Activated CD4-positive, alpha-beta memory T cell treated with anti-CD3 and anti-CD28 coated beads, Interleukin-2, amount 10 ng/mL, durations not matched to agents 7 days and 5 days (primary cell): Measurements from ENCODE around the gene KCNJ14. TPM values are rescaled to one million over a fixed set of nuclear protein-coding genes. Genes with fewer than 3 reads are reported as not detected.

Source experiments
- CTCF ChIA-PET: fragments of 350-600 bp; sonication (Branson Sonifier 250); formaldehyde crosslinking; loops from one replicate; lab custom pipeline; 2021; ENCODE audit warnings: antibody characterized with exemption, inconsistent platforms; lab: Charles Lee
- POLR2A ChIA-PET: fragments of 350-600 bp; sonication (Branson Sonifier 250); formaldehyde crosslinking; loops from one replicate; lab custom pipeline; 2021; ENCODE audit warnings: antibody characterized with exemption; lab: Charles Lee
- DNase-seq: peaks from one replicate; pipeline ENCODE4 v3.0.0-alpha.2; 2020
- H3K27ac Mint-ChIP-seq: one replicate; pipeline ENCODE4 v1.8.0; 2021; ENCODE audit warnings: mild to moderate bottlenecking, mixed read lengths
- H3K27me3 Mint-ChIP-seq: one replicate; pipeline ENCODE4 v1.8.0; 2021; ENCODE audit warnings: mixed read lengths
- H3K36me3 Mint-ChIP-seq: one replicate; pipeline ENCODE4 v1.8.0; 2021; ENCODE audit warnings: low read depth, mixed read lengths
- H3K4me1 Mint-ChIP-seq: one replicate; pipeline ENCODE4 v1.8.0; 2021; ENCODE audit warnings: mixed read lengths
- H3K4me3 Mint-ChIP-seq: one replicate; pipeline ENCODE4 v1.8.0; 2021; ENCODE audit warnings: mild to moderate bottlenecking, mixed read lengths
- H3K9me3 Mint-ChIP-seq: one replicate; pipeline ENCODE4 v1.8.0; 2021; ENCODE audit warnings: mixed read lengths
- total RNA-seq, 2 experiments: library from RNA; stranded (reverse); gene quantifications; one replicate each; pipeline ENCODE4 v1.2.3, GENCODE V29; 2021

KCNJ14 gene
- total RNA-seq, 2 experiments from 2014 or later = 0.73 to 0.86 TPM

DNA sequence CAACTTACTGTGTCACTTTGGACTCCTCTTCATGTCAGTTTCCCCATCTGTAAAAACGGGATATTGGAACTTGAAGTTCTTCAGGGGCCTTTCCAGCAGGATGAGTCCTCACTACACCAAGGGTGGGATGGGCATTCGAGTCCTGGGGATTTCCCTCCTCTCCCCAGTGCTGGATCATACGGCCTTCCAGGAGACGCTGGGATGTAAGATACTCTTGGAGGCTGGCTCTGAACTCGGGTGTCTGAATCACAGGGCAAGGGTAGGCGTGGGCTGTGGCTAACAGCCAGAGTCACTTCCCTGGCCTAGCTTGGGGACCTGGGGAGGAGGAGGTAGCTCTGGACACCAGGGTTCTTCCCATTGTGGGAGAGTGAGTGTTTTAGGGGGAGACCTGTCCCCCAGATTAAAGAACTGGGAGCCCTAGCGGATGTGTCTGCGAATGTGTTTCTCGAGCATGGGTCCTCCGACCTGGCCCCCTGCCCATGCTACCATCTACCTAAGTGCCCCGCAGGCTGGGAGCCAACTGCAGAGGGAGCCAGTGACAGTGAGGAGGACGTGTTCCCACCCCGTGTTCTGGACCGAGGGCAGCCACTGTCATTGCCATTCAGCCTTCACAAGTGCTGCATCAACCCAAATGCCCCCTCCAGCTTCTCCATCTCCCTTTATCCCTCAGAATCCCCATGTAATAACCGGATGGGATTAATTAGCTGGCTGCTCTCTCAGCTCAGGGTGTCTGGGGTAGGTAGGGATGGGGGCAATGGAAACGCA, 11.4 kb downstream of the KCNJ14 start:
- POLR2A ChIA-PET = interaction anchor here (1.7 kb wide), 1 partner anchor 76 kb away, joined by 6 read pairs; the partner anchor contains the start of gene KDELR1
- Mint-ChIP-seq H3K4me3 (no peak overlapping the region), H3K27me3 (no peaks in the 10 kb centered on the region), H3K36me3 (peaks cover 7% of the 10 kb centered on the region), H3K4me1 (peaks cover 31% of the 10 kb centered on the region), H3K9me3 (no peaks in the 10 kb centered on the region), H3K27ac (no peak overlapping the region)
- CTCF ChIA-PET = no interaction called here
- DNase-seq = no peak

DNA sequence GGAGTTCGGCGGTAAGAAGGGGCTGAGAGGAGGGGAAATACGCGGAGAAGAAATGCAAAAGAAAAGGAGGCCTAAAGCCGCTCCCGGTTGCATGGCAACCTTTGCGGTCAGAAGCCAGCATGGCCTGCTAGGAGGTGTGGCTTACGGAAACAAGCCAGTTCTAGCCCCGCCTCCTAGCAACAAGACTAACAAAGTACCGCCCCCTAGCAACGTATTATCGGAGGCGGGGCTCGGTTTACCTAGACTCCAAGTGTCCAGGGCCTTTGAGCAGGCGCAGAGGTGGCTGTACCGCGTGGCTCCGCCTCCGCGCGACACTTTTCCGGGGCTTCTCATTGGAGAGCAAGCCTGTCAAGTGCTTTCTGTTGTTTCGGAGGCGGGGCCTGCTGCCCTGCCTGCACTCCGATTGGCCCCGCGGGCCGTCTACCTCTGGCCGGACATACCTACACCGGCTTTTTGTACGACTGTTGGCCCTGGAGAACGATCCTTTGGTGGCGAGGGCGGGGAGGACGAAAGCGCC, 13.5 kb downstream of the KCNJ14 start:
- H3K36me3 Mint-ChIP-seq = peaks cover 21% of the 10 kb centered on the region
- no peaks in the 10 kb centered on the region for H3K9me3 Mint-ChIP-seq
- peak overlapping the region; percentile 74 for H3K27ac Mint-ChIP-seq
- H3K4me3 Mint-ChIP-seq = peak overlapping the region; percentile 79
- CTCF ChIA-PET = interaction anchor here (0.8 kb wide), 1 partner anchor 37 kb away, joined by 3 read pairs; no protein-coding TSS in a partner anchor
- peak; percentile 100 for DNase-seq
- peaks cover 34% of the 10 kb centered on the region for H3K4me1 Mint-ChIP-seq
- POLR2A ChIA-PET = interaction anchor here (1.7 kb wide), 1 partner anchor 78 kb away, joined by 6 read pairs; the partner anchor contains the start of gene KDELR1
- no peaks in the 10 kb centered on the region for H3K27me3 Mint-ChIP-seq

DNA sequence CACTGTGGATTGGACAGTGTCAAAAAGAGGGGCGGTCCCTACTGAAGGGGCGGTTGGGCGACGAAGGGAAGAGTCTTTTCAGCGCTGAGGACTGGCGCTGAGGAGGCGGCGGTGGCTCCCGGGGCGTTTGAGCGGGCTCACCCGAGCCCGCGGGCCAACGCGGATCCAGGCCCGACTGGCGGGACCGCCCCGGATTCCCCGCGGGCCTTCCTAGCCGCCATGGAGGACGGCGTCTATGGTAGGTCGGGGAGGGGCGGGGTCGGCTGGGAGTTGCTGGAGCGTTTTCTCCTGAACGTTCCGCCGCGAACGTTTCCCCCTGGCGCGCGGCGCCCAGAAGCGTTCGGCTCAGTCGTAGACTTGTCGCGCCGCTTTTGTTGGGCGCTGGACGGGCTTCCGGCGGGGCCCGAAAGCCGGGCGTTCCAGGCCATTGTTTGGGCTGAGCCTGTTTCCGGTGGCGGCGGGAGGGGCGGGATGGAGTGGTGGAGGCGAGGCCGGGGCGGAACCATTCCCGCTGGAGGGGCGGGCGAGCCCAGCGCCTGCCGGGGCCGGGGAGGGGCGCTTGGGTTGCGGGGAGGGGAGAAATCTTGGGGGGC, 14.0 kb downstream of the KCNJ14 start, which contains the start of gene CYTH2:
Gene CYTH2 (plus strand): TSS at position 81 of the 593 bp plus-strand sequence. CDS start 139 bp downstream, at position 220.
- ChIA-PET CTCF (interaction anchor here (0.7 to 1.5 kb wide), 3 partner anchors 18 to 78 kb away, joined by 3 to 5 read pairs (median 3); partner anchors contain the start of gene KDELR1), POLR2A (interaction anchor here (0.9 to 1.1 kb wide), 5 partner anchors 9 to 149 kb away, joined by 3 to 6 read pairs (median 3); no protein-coding TSS in a partner anchor)
- H3K4me1 Mint-ChIP-seq = peaks cover 35% of the 10 kb centered on the region
- peak within 1 kb of the TSS; percentile 79 for H3K4me3 Mint-ChIP-seq
- DNase-seq = peak; percentile 82
- peaks cover 25% of the 10 kb centered on the region for H3K36me3 Mint-ChIP-seq
- no peaks in the 10 kb centered on the region for H3K27me3 Mint-ChIP-seq
- no peaks in the 10 kb centered on the region for H3K9me3 Mint-ChIP-seq
- H3K27ac Mint-ChIP-seq = peak within 1 kb of the TSS; percentile 74

DNA sequence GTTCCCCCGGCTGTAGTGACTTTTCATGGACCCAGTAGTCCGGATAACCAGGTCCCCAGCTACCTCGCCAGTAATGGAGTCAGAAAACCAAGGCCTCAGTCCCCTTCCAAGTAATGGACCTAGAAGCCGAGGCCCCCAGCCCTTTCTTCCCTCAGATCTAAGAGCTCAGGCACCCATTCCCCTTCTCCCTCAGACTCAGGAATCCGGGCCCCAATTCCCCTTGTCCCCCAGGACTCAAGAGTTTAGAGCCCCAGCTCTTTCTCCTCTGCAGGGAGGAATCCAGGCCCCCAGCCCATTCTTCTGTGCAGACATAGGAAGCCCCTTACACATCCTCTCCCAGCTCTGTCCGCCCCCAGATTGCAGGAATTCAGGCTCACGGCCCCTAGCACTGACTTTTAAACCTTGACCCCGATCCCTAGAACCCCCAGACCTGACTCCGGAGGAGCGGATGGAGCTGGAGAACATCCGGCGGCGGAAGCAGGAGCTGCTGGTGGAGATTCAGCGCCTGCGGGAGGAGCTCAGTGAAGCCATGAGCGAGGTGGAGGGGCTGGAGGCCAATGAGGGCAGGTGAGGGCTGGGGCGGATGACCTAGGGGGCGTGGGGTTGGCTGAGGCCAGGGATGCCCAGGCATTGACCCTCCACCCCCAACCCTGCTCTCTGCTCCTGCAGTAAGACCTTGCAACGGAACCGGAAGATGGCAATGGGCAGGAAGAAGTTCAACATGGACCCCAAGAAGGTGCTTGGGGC, 14.7 kb downstream of the KCNJ14 start:
- ChIA-PET CTCF (interaction anchor here (0.7 to 1.5 kb wide), 3 partner anchors 17 to 79 kb away, joined by 3 to 5 read pairs (median 3); partner anchors contain the start of gene KDELR1), POLR2A (interaction anchor here (0.8 to 1.3 kb wide), 9 partner anchors 10 to 402 kb away, joined by 3 to 6 read pairs (median 3); partner anchors contain the start of genes GRWD1 and PPP1R15A)
- Mint-ChIP-seq H3K27me3 (no peaks in the 10 kb centered on the region), H3K4me1 (peaks cover 33% of the 10 kb centered on the region), H3K27ac (peak overlapping the region; percentile 64), H3K36me3 (peaks cover 28% of the 10 kb centered on the region), H3K9me3 (no peaks in the 10 kb centered on the region), H3K4me3 (peak overlapping the region; percentile 79)
- DNase-seq = no peak

DNA sequence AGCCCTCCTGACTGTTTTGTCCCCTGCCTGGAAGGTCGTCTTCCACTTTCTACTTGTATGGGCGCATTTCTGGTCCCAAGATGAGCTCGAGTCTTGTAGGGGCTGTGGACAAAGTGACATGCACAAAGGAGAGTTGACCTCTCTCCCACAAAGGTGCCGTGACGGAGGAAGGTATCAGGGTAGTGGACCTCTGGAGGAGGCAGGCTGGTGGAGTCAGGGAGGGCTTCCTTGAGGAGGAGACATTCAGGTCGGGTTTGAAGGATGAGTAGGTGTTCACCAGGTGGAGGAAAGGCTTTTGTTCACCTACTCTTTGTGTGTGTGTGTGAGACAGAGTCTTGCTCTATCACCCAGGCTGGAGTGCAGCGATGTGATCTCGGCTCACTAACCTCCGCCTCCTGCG, 15.5 kb downstream of the KCNJ14 start:
- ChIA-PET POLR2A (interaction anchor here (0.8 to 1.3 kb wide), 5 partner anchors 10 to 401 kb away, joined by 3 to 4 read pairs (median 3); partner anchors contain the start of genes GRWD1 and PPP1R15A), CTCF (interaction anchor here (1.5 kb wide), 1 partner anchor 19 kb away, joined by 5 read pairs; no protein-coding TSS in a partner anchor)
- no peak for DNase-seq
- H3K9me3 Mint-ChIP-seq = no peaks in the 10 kb centered on the region
- peaks cover 35% of the 10 kb centered on the region for H3K36me3 Mint-ChIP-seq
- no peaks in the 10 kb centered on the region for H3K27me3 Mint-ChIP-seq
- H3K27ac Mint-ChIP-seq = peak overlapping the region; percentile 21
- H3K4me3 Mint-ChIP-seq = peak overlapping the region; percentile 79
- H3K4me1 Mint-ChIP-seq = peaks cover 26% of the 10 kb centered on the region

DNA sequence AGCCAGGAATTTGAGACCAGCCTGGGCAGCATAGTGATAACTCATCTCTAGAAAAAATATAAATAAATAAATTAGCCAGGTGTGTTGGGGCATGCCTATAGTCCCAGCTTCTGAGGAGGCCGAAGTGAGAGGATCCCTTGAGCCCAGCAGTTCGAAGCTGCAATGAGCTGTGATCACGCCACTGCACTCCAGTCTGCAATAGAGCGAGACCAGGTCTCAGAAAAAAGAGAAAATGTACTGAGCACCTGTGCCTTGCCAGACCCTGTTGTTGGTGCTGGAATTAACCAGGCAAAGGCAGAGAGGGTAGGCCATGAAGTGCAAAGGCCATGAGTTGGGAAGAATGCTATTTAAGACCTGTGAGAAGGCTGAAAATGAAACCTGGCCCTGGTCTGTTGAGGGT, 16.5 kb downstream of the KCNJ14 start:
- Mint-ChIP-seq H3K4me1 (peaks cover 26% of the 10 kb centered on the region), H3K27me3 (no peaks in the 10 kb centered on the region), H3K27ac (no peak overlapping the region), H3K9me3 (no peaks in the 10 kb centered on the region), H3K36me3 (peaks cover 37% of the 10 kb centered on the region), H3K4me3 (no peak overlapping the region)
- ChIA-PET CTCF (no interaction called here), POLR2A (no interaction called here)
- no peak for DNase-seq

DNA sequence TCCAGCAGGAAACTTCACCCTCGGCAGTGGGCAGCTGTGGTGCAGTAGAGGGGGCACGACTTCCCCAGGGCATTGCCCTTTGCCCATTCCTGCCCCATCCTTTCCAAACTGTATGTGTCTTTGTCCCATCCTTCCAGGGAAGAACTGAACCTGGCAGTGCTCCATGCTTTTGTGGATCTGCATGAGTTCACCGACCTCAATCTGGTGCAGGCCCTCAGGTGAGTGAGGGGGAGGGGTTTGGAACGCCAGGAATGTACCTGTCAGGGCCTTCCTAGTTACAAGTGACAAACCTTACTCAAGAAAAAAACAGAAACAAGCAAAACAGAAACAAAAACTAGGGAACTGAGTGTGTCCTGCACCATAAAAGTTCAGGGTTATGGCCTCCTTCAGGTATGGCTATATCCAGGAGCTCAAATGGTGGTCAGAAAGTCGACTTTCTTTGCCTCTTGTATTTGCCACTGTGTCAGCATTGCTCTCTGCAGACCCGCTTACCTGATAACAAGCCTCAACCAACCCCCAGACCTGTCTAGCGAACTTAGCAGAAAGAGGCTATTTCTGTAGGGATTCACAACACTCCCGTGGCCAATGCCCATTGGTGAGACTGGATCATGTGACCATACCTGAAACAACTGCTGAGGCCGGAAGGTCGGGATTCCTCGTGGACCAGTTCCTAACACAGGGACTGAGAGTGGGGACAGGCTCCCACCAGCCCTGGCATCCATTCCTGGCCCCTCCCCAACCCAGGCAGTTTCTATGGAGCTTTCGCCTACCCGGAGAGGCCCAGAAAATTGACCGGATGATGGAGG, 18.0 kb downstream of the KCNJ14 start:
- H3K9me3 Mint-ChIP-seq = no peaks in the 10 kb centered on the region
- POLR2A ChIA-PET = no interaction called here
- no peak for DNase-seq
- no peaks in the 10 kb centered on the region for H3K27me3 Mint-ChIP-seq
- H3K36me3 Mint-ChIP-seq = peaks cover 37% of the 10 kb centered on the region
- H3K4me3 Mint-ChIP-seq = no peak overlapping the region
- CTCF ChIA-PET = interaction anchor here (1.4 kb wide), 1 partner anchor 17 kb away, joined by 5 read pairs; no protein-coding TSS in a partner anchor
- no peak overlapping the region for H3K27ac Mint-ChIP-seq
- peaks cover 20% of the 10 kb centered on the region for H3K4me1 Mint-ChIP-seq

DNA sequence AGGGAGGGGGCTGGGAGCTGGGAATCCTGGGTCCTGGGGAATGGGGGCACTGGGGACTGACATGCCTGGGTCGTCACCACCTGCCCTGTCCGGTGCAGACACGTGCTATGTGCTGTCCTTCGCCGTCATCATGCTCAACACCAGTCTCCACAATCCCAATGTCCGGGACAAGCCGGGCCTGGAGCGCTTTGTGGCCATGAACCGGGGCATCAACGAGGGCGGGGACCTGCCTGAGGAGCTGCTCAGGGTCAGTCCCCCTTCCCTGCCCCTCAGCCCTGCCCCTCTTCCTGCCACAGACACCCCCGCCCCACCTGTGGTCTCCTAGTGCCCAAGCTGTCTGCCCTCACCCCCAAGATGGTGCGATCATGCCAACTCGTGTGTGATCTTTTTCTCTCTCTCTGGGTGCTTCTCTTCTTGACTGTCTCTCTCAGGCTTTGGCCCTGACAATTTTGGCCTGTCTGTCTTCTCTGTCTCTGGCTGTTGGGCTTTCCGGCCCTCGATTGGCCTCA, 18.8 kb downstream of the KCNJ14 start:
- DNase-seq = no peak
- CTCF ChIA-PET = no interaction called here
- POLR2A ChIA-PET = no interaction called here
- Mint-ChIP-seq H3K4me3 (no peak overlapping the region), H3K27me3 (no peaks in the 10 kb centered on the region), H3K4me1 (peaks cover 16% of the 10 kb centered on the region), H3K36me3 (peaks cover 37% of the 10 kb centered on the region), H3K27ac (no peak overlapping the region), H3K9me3 (no peaks in the 10 kb centered on the region)

DNA sequence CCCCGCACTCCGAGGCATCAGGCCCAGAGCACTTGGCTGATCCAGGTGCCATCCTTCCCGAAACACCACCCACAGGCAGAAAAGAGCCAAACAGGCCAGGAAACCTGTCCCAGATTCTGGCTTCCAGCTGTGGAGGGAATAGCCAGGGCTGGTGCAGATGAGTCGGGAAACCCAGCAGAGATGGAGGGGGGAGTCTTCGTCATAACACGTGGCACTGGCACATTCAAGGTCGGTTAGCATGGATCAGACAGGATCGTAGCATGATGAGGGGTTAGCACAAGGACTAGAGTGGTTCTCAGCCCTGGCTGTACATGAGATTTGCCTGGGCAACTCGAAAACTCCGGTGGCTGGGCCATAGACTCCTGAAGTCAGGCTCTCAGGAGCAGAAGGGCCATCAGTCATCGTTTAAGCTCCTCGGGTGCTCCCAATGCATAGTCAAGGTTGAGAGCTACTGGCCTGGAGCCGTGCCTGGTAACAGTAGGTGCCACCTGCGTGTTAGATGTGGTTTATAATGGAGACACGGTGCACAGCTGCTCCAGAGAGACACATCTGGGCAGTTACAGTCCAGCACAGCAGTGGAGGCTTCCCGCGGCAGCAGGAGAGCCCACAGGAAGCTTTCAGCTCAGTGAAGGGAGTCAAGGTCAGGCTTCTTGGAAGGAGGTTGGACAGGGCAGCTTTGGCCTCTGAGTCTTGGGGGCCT, 20.1 kb downstream of the KCNJ14 start:
- H3K9me3 Mint-ChIP-seq = no peaks in the 10 kb centered on the region
- H3K27me3 Mint-ChIP-seq = no peaks in the 10 kb centered on the region
- CTCF ChIA-PET = no interaction called here
- POLR2A ChIA-PET = no interaction called here
- no peak for DNase-seq
- H3K36me3 Mint-ChIP-seq = peaks cover 43% of the 10 kb centered on the region
- no peak overlapping the region for H3K4me3 Mint-ChIP-seq
- peaks cover 20% of the 10 kb centered on the region for H3K4me1 Mint-ChIP-seq
- H3K27ac Mint-ChIP-seq = no peak overlapping the region

DNA sequence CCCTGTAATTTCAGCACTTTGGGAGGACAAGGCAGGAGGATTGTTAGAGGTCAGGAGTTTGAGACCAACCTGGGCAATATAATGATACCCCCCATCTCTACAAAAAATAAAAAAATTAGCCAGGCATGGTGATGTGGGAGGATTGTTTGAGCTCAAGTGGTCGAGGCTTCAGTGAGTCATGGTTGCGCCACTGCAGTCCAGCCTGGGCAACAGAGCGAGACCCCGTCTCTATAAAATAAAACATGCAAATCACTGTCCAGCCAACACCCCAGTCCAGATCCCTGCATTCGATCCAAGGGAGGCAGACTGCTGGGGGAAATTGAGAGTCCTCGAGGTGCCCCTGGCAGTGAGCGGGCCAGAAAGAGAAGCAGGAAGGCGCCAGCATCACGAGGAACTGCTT, 20.8 kb downstream of the KCNJ14 start:
- H3K36me3 Mint-ChIP-seq = peaks cover 42% of the 10 kb centered on the region
- H3K9me3 Mint-ChIP-seq = no peaks in the 10 kb centered on the region
- peaks cover 23% of the 10 kb centered on the region for H3K4me1 Mint-ChIP-seq
- ChIA-PET CTCF (no interaction called here), POLR2A (no interaction called here)
- no peak overlapping the region for H3K4me3 Mint-ChIP-seq
- H3K27ac Mint-ChIP-seq = no peak overlapping the region
- DNase-seq = no peak
- H3K27me3 Mint-ChIP-seq = no peaks in the 10 kb centered on the region

DNA sequence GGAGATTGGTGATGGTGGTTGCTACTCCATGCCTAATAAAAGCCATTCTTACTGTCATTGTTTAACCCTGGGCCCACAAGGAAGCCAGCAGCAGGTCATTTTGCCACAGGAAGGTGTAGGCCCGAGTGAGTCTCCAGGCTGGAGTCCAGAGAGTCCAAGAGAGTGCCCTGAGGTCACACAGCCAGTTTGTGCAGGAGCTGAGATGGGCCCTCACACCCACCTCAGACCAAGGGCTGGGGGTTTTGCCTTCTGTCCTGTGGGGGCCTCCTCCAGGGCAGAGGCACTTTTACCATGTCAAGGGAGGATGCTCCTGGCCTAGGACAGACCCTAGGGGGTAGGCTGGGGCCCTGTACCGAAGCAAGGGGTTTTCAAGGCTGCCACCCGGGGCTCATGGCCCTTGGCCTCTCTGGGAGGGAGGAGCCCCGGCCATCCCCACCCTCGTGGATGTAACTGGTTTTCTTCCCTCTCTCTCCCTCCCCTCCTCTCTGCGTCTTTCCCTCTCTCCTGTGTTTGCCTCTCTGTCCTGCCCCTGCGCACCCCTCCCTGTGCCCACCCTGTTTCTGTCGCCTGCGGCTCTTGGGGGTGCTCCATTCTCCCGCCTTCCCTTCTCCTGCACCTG, 21.8 kb downstream of the KCNJ14 start:
- no peak overlapping the region for H3K4me3 Mint-ChIP-seq
- no peak overlapping the region for H3K27ac Mint-ChIP-seq
- H3K27me3 Mint-ChIP-seq = no peaks in the 10 kb centered on the region
- no peaks in the 10 kb centered on the region for H3K9me3 Mint-ChIP-seq
- ChIA-PET CTCF (no interaction called here), POLR2A (no interaction called here)
- H3K4me1 Mint-ChIP-seq = peaks cover 27% of the 10 kb centered on the region
- no peak for DNase-seq
- peaks cover 35% of the 10 kb centered on the region for H3K36me3 Mint-ChIP-seq
